HepG2 (cell line): Measurements from ENCODE around the gene ATP1B2. TPM values are rescaled to one million over a fixed set of nuclear protein-coding genes. Genes with fewer than 3 reads are reported as not detected.
A peak's percentile ranks its signal among the peaks of the same experiment; 100 is the strongest.

Experiments
- ATF5 ChIP-seq: sonication (generic); formaldehyde crosslinking; IDR thresholded peaks from 2 replicates; pipeline ENCODE4 v1.4.0; 2020; ENCODE audit warnings: mild to moderate bottlenecking, low read depth, missing genetic modification reagents
- DR1 ChIP-seq: sonication (generic); formaldehyde crosslinking; IDR thresholded peaks from 2 replicates; pipeline ENCODE4 v1.8.0; 2021; ENCODE audit warnings: mild to moderate bottlenecking, missing genetic modification reagents, inconsistent platforms
- ETS1 ChIP-seq: sonication (generic); formaldehyde crosslinking; IDR thresholded peaks from 2 replicates; pipeline ENCODE4 v1.4.0; 2020; ENCODE audit warnings: missing genetic modification reagents
- FOXO1 ChIP-seq: sonication (generic); formaldehyde crosslinking; IDR thresholded peaks from 2 replicates; pipeline ENCODE4 v1.4.0; 2020; ENCODE audit warnings: missing genetic modification reagents
- GFI1 ChIP-seq: sonication (generic); formaldehyde crosslinking; IDR thresholded peaks from 2 replicates; pipeline ENCODE4 v1.5.0; 2020; ENCODE audit warnings: missing genetic modification reagents, mild to moderate bottlenecking, borderline replicate concordance
- GRHL1 ChIP-seq: sonication (generic); formaldehyde crosslinking; conservative IDR thresholded peaks from 2 replicates; pipeline ENCODE4 v1.8.0; 2022; ENCODE audit warnings: missing genetic modification reagents
- KDM4B ChIP-seq: sonication (generic); formaldehyde crosslinking; IDR thresholded peaks from 2 replicates; pipeline ENCODE4 v1.4.0; 2020; ENCODE audit warnings: missing genetic modification reagents
- KDM5A ChIP-seq: fragments of 200-600 bp; sonication (generic); IDR thresholded peaks from 2 replicates; pipeline ENCODE4 v1.7.0; 2018; ENCODE audit warnings: antibody characterized with exemption, mild to moderate bottlenecking, low read length, borderline replicate concordance
- MAX ChIP-seq: IDR thresholded peaks from 2 replicates; pipeline ENCODE4 v1.6.1; 2012; ENCODE audit warnings: inconsistent platforms
- MIXL1 ChIP-seq: IDR thresholded peaks from 2 replicates; pipeline ENCODE4 v1.6.1; 2016
- NAIF1 ChIP-seq: sonication (generic); formaldehyde crosslinking; IDR thresholded peaks from 2 replicates; pipeline ENCODE4 v1.5.0; 2020; ENCODE audit warnings: mild to moderate bottlenecking, missing genetic modification reagents, borderline replicate concordance
- NFIC ChIP-seq: IDR thresholded peaks from 2 replicates; pipeline ENCODE4 v1.6.1; 2012; ENCODE audit warnings: mild to moderate bottlenecking, low read length, inconsistent platforms
- RXRA ChIP-seq: sonication (generic); formaldehyde crosslinking; IDR thresholded peaks from 2 replicates; pipeline ENCODE4 v1.5.1; 2020; ENCODE audit warnings: missing genetic modification reagents
- SSRP1 ChIP-seq: IDR thresholded peaks from 2 replicates; pipeline ENCODE4 v1.6.1; 2016; ENCODE audit warnings: control low read depth
- TARDBP ChIP-seq: sonication (generic); formaldehyde crosslinking; IDR thresholded peaks from 2 replicates; pipeline ENCODE4 v1.8.0; 2022; ENCODE audit warnings: mild to moderate bottlenecking, missing genetic modification reagents
- TCF7 ChIP-seq: sonication (generic); IDR thresholded peaks from 2 replicates; pipeline ENCODE4 v1.6.1; 2016; ENCODE audit warnings: antibody characterized with exemption, low read depth
- TRIM24 ChIP-seq: sonication (generic); formaldehyde crosslinking; IDR thresholded peaks from 2 replicates; pipeline ENCODE4 v1.8.0; 2022; ENCODE audit warnings: mild to moderate bottlenecking, missing genetic modification reagents
- ZFY ChIP-seq: sonication (generic); formaldehyde crosslinking; IDR thresholded peaks from 2 replicates; pipeline ENCODE4 v1.4.0; 2020; ENCODE audit warnings: missing genetic modification reagents
- ZKSCAN8 ChIP-seq: IDR thresholded peaks from 2 replicates; pipeline ENCODE4 v1.6.1; 2016; ENCODE audit warnings: borderline replicate concordance, missing genetic modification reagents, missing compliant biosample characterization
- ZNF616 ChIP-seq: sonication (generic); formaldehyde crosslinking; IDR thresholded peaks from 2 replicates; pipeline ENCODE4 v1.5.0; 2020; ENCODE audit warnings: low read depth, mild to moderate bottlenecking, missing genetic modification reagents
- ZNF644 ChIP-seq: IDR thresholded peaks from 2 replicates; pipeline ENCODE4 v1.6.1; 2016; ENCODE audit warnings: low read depth
- ZNF674 ChIP-seq: sonication (generic); formaldehyde crosslinking; IDR thresholded peaks from 2 replicates; pipeline ENCODE4 v1.5.0; 2020; ENCODE audit warnings: low read depth, mild to moderate bottlenecking, missing genetic modification reagents
- ZNF816 ChIP-seq: sonication (generic); formaldehyde crosslinking; IDR thresholded peaks from 2 replicates; pipeline ENCODE4 v1.8.0; 2022; ENCODE audit warnings: missing genetic modification reagents, mild to moderate bottlenecking, borderline replicate concordance
- ZSCAN22 ChIP-seq: sonication (generic); formaldehyde crosslinking; IDR thresholded peaks from 2 replicates; pipeline ENCODE4 v1.4.0; 2020; ENCODE audit warnings: mild to moderate bottlenecking, missing genetic modification reagents
- ZZZ3 ChIP-seq: sonication (generic); formaldehyde crosslinking; IDR thresholded peaks from 2 replicates; pipeline ENCODE4 v1.4.0; 2020; ENCODE audit warnings: missing genetic modification reagents, mild to moderate bottlenecking, borderline replicate concordance
- polyA plus RNA-seq, 8 experiments: library from polyadenylated mRNA; depleted of rRNA in 3 of 8; stranded (reverse) in 7 of 8; unstranded in 1 of 8; fragments of >200 nt; fragmentation: Illumina TruSeq in 4 of 8; extraction: Trizol in 4 of 8; gene quantifications; 2 replicates each; pipeline versions ENCODE4 v1.2.1 to v1.2.3, GENCODE V29; 2011 to 2016; ENCODE audit warnings: low read depth in 4 of 8, missing spikeins in 1 of 8, mixed read lengths in 1 of 8; ENCODE audit not compliant: insufficient read depth in 1 of 8
- total RNA-seq, 5 experiments: library from RNA; depleted of rRNA; stranded (reverse); fragments of >200 nt; fragmentation: Illumina TruSeq; extraction: Trizol; gene quantifications; 2 replicates each; pipeline ENCODE4 v1.2.3, GENCODE V29; 2016; ENCODE audit warnings: low read depth in 1 of 5
- TF ChIP-seq, protein P1 (sequence below): sonication (generic); formaldehyde crosslinking; IDR thresholded peaks from 2 replicates; pipeline ENCODE4 v1.5.0; 2020; ENCODE audit warnings: missing genetic modification reagents

ATP1B2 gene
- total and polyA plus RNA-seq, 2 of the 13 experiments (the other 11 are each of a cell fraction or from before 2014, with no cell fraction given), result not detected

GRCh38 chr17:7627250-7628121 is 23.2 kb upstream of the ATP1B2 start, which contains the start of gene SAT2 (continued):
- peak; percentile 61; the same call in 1 of the 2 replicates for TF ChIP-seq GFI1
- TF ChIP-seq ZKSCAN8 (CRISPR knock-in tag), result no peak
- no peak for TF ChIP-seq ATF5
- no peak for TF ChIP-seq DR1 (CRISPR knock-in tag)
- no peak; the same call in 1 of the 2 replicates for TF ChIP-seq KDM5A
- TF ChIP-seq ZNF644 (CRISPR knock-in tag), result no peak
- TF ChIP-seq ZNF816 (CRISPR knock-in tag), result peak; percentile 69; the same call in 1 of the 2 replicates
- TF ChIP-seq ETS1, result no peak
- TF ChIP-seq NAIF1 (CRISPR knock-in tag), result no peak; the same call in 1 of the 2 replicates
- no peak for TF ChIP-seq SSRP1 (CRISPR knock-in tag)
- no peak for TF ChIP-seq MIXL1 (CRISPR knock-in tag)
- TF ChIP-seq GRHL1 (CRISPR knock-in tag), result no peak
- TF ChIP-seq ZSCAN22 (CRISPR knock-in tag), result no peak
- TF ChIP-seq MAX, result 0 out of 2 replicates have a peak, but pooled peaks have one; percentile 40
- TF ChIP-seq FOXO1 (CRISPR knock-in tag), result peak; percentile 43; the same call in 1 of the 2 replicates
- TF ChIP-seq ZNF674 (CRISPR knock-in tag), result no peak
- TF ChIP-seq TARDBP (CRISPR knock-in tag), result no peak
- TF ChIP-seq ZNF616, result no peak
- TF ChIP-seq TRIM24, result no peak
- peak; percentile 96 for TF ChIP-seq ZFY (CRISPR knock-in tag)
- TF ChIP-seq TCF7, result peak; percentile 32; the same call in 1 of the 2 replicates
- TF ChIP-seq ZZZ3 (CRISPR knock-in tag), result no peak
- TF ChIP-seq RXRA, result peak; percentile 88
- TF ChIP-seq NFIC, result no peak
- TF ChIP-seq, protein P1, sequence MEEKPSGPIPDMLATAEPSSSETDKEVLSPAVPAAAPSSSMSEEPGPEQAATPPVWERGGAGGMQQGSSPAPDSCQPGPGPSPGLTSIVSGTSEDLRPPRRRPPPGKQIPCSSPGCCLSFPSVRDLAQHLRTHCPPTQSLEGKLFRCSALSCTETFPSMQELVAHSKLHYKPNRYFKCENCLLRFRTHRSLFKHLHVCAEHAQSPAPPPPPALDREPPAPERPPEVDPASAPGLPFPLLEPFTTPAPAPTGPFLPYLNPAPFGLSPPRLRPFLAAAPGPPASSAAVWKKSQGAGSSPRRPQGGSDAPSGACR (CRISPR knock-in tag), result 0 out of 2 replicates have a peak, but pooled peaks have one; percentile 6
- TF ChIP-seq KDM4B (CRISPR knock-in tag), result no peak
